Heart left ventricle (tissue), 16 donors: Measurements from ENCODE around the gene ITGA11. TPM values are rescaled to one million over a fixed set of nuclear protein-coding genes. Genes with fewer than 3 reads are reported as not detected.

ENCODE experiments used
- ATAC-seq, 4 donors: fragments of 200-7000 bp; cut with Tn5 transposase; one replicate each; pipeline ENCODE4 v1.9.1; 2020 to 2022; ENCODE audit warnings: moderate library complexity in 4 of 4, mild to moderate bottlenecking in 3 of 4, moderate number of reproducible peaks in 1 of 4
- DNase-seq, 5 donors: peaks; one replicate each; pipeline ENCODE4 v3.0.0-alpha.2; 2020
- H3K27ac ChIP-seq, 12 donors: fragments of 200-600 bp; sonication (generic) in 4 of 12; one replicate each; pipeline versions ENCODE4 v1.5.0 to v1.8.0; 2016 to 2022; ENCODE audit warnings: mild to moderate bottlenecking in 2 of 12
- H3K27me3 ChIP-seq, 9 donors: fragments of 200-600 bp; sonication (generic) in 2 of 9; one replicate each; pipeline versions ENCODE4 v1.5.1 to v1.8.0; 2016 to 2022; ENCODE audit warnings: mild to moderate bottlenecking in 3 of 9
- H3K36me3 ChIP-seq, 9 donors: fragments of 200-600 bp; sonication (generic) in 2 of 9; one replicate each; pipeline versions ENCODE4 v1.5.0 to v1.8.0; 2018 to 2022; ENCODE audit warnings: mild to moderate bottlenecking in 2 of 9
- H3K4me1 ChIP-seq, 12 donors: fragments of 200-600 bp; sonication (generic) in 4 of 12; one replicate each; pipeline versions ENCODE4 v1.5.0 to v1.8.0; 2016 to 2022; ENCODE audit warnings: mild to moderate bottlenecking in 3 of 12
- H3K4me3 ChIP-seq, 12 donors: fragments of 200-600 bp; sonication (generic) in 4 of 12; one replicate each; pipeline versions ENCODE4 v1.5.0 to v1.8.0; 2017 to 2022; ENCODE audit warnings: mild to moderate bottlenecking in 9 of 12, moderate library complexity in 4 of 12
- H3K9me3 ChIP-seq, 12 donors: fragments of 200-600 bp; sonication (generic) in 4 of 12; one replicate each; pipeline versions ENCODE4 v1.5.0 to v1.8.0; 2016 to 2022; ENCODE audit warnings: mild to moderate bottlenecking in 1 of 12
- POLR2A ChIP-seq, 2 donors: fragments of 450-650 bp; IDR thresholded peaks; one replicate each; pipeline ENCODE4 v1.6.1; 2017; ENCODE audit warnings: antibody characterized with exemption in 2 of 2, mild to moderate bottlenecking in 2 of 2, moderate library complexity in 2 of 2
- WGBS, 4 donors: extraction: QIAGEN DNeasy Blood & Tissue Kit in 2 of 4; methylation state at CpG; one replicate each; pipeline versions ENCODE4 v1.1.5 to v1.1.7; 2013 to 2018; 5-methylcytosine and 5-hydroxymethylcytosine counted together
- intact Hi-C, 10 donors: fragments of 100-400 bp; cut with DNase I; formaldehyde crosslinking; loops; one replicate each; pipeline versions ENCODE4 v1.11.1 to v1.14.2; 2022
- polyA plus RNA-seq, 2 donors: library from polyadenylated mRNA; stranded (reverse); fragments of 200-250 nt; gene quantifications; one replicate each; pipeline ENCODE4 v1.2.3, GENCODE V29; 2013
- total RNA-seq, 9 donors: library from RNA; depleted of rRNA in 2 of 9; stranded (reverse); fragments of >200 nt in 2 of 9; fragmentation: NEBNext Ultra II Directional in 3 of 9; extraction: Animal tissue kit (Norgen Biotek cat#: 25700) in 3 of 9; gene quantifications; one replicate each; pipeline versions ENCODE4 v1.1.0 to v1.2.4, GENCODE V29; 2016 to 2023
- TF ChIP-seq, protein P1 (sequence below), 12 donors: fragments of 200-600 bp; sonication (generic) in 4 of 12; IDR thresholded peaks; one replicate each; pipeline versions ENCODE4 v1.5.0 to v1.8.0; 2018 to 2022; ENCODE audit warnings: antibody characterized with exemption in 12 of 12, mild to moderate bottlenecking in 5 of 12
- donor health status: ischemic (EF 13 %, LVEDD 7.1; RV severe dilation, severe dysfunction).
- donor health status: healthy with polysubstance abuse.
- donor health status: DM: no; HTN: yes; CAD: no.
- donor health status: DM: no; HTN: no; CAD: no.
- donor health status: ischemic (EF 25% LVEDD 6.9; RV normal size, moderate dysfunction).
- donor health status: ischemic (EF 25% LVEDD 5.7; RV mildly dilated, moderate dysfunction).
- donor health status: healthy.
- donor health status: DM: yes; HTN: yes; CAD: no.
- donor health status: ischemic (EF 35%, LVEDD 5.7; RV mildly dilated, moderate dysfunction).
- donor health status: nonischemic (EF 11% LVEDD 7.7; RV severe dilation, severe dysfunction).
- donor health status: DM: yes; HTN: yes; CAD: no.
- donor health status: PGD.
- donor health status: ischemic (EF 29% LVEDD 5.4; RV normal size, mild dysfunction).
- donor health status: nonischemic (EF 23%, LVEDD 6.1; RV moderate dilation, normal function).

ITGA11 gene
- total and polyA plus RNA-seq, 11 donors: 2.1 to 35.5 (median 12.1) TPM

DNA sequence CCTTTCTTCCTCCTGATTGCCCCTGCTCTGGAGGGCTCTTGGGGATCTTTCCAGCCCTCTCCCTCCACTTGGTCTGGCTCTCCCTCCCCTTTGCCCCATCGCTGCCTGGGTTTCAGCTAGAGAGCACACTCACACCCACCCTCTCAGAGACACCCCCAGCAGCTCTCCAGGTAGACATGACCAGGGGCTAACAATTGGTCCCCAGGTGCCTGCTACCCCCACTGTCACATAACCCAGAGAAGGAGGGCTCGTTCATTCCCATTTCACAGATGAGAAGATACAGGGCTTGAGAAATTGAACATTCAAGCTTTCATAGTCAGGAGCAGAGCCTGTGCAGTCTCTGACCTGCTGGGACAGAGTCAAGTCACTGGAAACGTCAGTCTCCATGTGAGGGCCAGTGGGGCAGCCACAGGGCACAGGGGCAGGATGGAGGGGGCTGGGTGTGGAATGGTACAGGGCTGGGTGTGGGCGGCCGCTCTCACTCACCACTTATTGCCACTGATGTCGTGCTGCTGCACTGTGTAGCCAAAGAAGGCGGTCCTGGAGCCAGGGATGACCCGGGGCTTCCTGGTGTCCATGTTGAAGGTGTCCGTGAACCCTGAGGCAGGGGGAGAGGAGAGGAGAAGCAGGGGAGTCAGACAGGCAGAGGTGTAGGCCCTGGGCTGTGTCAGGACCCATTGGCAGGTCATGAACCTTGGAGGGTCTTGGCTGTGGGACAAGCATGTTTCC, 29.4 kb downstream of the ITGA11 start:
- intact Hi-C loops: no loop called here
- DNase-seq (peak in 1 of 5 donors; percentile 10), ATAC-seq (peak in 1 of 4 donors; percentile 25)
- peaks cover 0 to 11% (median 0%) of the 10 kb centered on the region in 12 donors for H3K9me3 ChIP-seq
- H3K36me3 ChIP-seq: no peaks in the 10 kb centered on the region
- TF ChIP-seq POLR2A (IDR thresholded peaks at IDR 0.05): no peak
- TF ChIP-seq, protein P1, sequence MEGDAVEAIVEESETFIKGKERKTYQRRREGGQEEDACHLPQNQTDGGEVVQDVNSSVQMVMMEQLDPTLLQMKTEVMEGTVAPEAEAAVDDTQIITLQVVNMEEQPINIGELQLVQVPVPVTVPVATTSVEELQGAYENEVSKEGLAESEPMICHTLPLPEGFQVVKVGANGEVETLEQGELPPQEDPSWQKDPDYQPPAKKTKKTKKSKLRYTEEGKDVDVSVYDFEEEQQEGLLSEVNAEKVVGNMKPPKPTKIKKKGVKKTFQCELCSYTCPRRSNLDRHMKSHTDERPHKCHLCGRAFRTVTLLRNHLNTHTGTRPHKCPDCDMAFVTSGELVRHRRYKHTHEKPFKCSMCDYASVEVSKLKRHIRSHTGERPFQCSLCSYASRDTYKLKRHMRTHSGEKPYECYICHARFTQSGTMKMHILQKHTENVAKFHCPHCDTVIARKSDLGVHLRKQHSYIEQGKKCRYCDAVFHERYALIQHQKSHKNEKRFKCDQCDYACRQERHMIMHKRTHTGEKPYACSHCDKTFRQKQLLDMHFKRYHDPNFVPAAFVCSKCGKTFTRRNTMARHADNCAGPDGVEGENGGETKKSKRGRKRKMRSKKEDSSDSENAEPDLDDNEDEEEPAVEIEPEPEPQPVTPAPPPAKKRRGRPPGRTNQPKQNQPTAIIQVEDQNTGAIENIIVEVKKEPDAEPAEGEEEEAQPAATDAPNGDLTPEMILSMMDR (IDR thresholded peaks at IDR 0.05): no peak
- H3K4me1 ChIP-seq: peaks cover 0 to 3% (median 0%) of the 10 kb centered on the region in 12 donors
- WGBS, 4 donors: 87 to 96% (median 93%) methylated on average over 8 to 9 of the region's 9 CpGs
- no peak overlapping the region for H3K27ac ChIP-seq
- no peak overlapping the region for H3K4me3 ChIP-seq
- no peaks in the 10 kb centered on the region for H3K27me3 ChIP-seq

DNA sequence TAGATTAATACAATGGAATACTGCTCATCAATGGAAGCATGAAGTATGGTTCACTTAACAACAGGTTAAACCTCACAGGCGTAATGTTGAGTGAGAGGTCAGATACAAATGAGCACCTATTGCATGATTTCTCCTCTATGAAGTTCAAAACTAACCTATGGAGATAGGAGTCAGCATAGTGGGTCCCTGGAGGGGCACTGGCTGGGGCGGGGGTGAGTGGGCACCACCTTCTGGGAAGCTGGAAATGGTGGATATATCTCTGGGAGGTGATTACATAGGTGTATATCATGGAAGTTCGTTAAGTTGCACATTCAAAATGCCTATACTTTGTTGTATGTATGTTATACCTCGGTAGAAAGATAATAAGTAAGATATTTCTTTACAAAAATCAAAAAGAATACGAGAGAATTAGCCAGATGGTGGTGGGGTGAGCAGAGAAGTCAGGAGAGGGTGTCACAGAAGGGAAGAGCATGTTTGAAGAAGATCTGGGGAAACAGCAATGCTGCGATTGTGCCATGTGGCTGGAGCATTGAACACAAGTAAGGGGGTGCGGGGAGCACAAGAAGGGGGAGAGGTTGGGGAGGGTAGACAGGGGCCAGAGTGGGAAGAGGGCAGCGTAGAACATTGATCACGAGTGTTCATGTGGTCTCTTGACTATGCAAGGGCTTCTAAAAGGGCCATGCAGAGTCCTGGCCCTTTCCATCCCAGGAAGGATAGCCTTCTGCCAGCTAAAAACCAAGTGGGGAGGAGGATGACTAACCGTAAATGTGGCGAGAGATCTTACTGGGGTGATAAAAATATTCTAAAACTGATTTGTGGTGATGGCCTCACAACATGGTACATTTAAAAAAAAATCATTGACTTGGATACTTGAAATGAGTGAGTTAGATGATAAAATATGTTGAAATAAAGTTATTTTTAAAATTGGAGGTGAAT, 30.2 kb downstream of the ITGA11 start:
- Histone ChIP-seq H3K27me3 (no peaks in the 10 kb centered on the region), H3K4me3 (no peak overlapping the region), H3K27ac (no peak overlapping the region), H3K9me3 (peaks cover 0 to 11% (median 0%) of the 10 kb centered on the region in 12 donors), H3K4me1 (peaks cover 0 to 3% (median 0%) of the 10 kb centered on the region in 12 donors), H3K36me3 (no peaks in the 10 kb centered on the region)
- DNase-seq: peak in 1 of 5 donors; percentile 7
- ATAC-seq: no peak
- TF ChIP-seq, protein P1 (IDR thresholded peaks at IDR 0.05): no peak
- intact Hi-C loops: no loop called here
- whole genome bisulfite sequencing, 4 donors: 89 to 92% (median 90%) methylated on average over 10 to 11 of the region's 11 CpGs

DNA sequence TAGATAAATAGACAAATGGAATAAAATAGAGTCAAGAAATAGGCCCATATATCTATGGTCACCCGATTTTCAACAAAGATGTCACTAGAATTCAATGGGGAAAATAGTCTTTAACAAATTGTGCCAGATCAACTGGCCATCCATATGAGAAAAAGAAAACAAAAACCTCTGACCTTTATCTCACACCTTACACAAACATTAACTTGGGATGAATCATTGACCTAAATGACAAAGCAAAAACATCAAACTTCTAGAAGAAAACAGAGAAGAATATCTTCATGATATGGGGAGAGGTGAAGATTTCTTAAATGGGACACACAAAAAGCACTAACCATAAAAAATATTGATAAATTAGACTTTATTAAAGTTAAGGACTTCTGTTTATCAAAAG, 31.9 kb downstream of the ITGA11 start:
- no peak for ATAC-seq
- no peak overlapping the region for H3K27ac ChIP-seq
- no peaks in the 10 kb centered on the region for H3K4me1 ChIP-seq
- no peak for TF ChIP-seq POLR2A (IDR thresholded peaks at IDR 0.05)
- TF ChIP-seq, protein P1 (IDR thresholded peaks at IDR 0.05): no peak
- H3K36me3 ChIP-seq: no peaks in the 10 kb centered on the region
- no peak overlapping the region for H3K4me3 ChIP-seq
- H3K27me3 ChIP-seq: no peaks in the 10 kb centered on the region
- DNase-seq: no peak
- intact Hi-C loops: no loop called here
- WGBS, 4 donors: 87 to 94% (median 90%) methylated on average over 1 of the region's 1 CpG
- peaks cover 0 to 11% (median 0%) of the 10 kb centered on the region in 12 donors for H3K9me3 ChIP-seq
